Fibroblast of lung (primary cell): Measurements from ENCODE around the gene KCNIP1.

Source experiments
- EZH2 ChIP-seq: IDR thresholded peaks from 2 replicates; pipeline ENCODE4 v1.5.1; 2012; ENCODE audit warnings: low read length, control low read depth, mild to moderate bottlenecking; ENCODE audit errors: missing control alignments
- TF ChIP-seq, protein P1 (sequence below), 2 donors: IDR thresholded peaks in 1 of 2; conservative IDR thresholded peaks in 1 of 2; 1 replicate in 1 of 2; 2 replicates in 1 of 2; pipeline ENCODE4 v1.5.1; 2011 to 2012; ENCODE audit warnings: low read length in 2 of 2, control low read depth in 1 of 2, inconsistent platforms in 1 of 2, low read depth in 1 of 2, mild to moderate bottlenecking in 1 of 2

DNA sequence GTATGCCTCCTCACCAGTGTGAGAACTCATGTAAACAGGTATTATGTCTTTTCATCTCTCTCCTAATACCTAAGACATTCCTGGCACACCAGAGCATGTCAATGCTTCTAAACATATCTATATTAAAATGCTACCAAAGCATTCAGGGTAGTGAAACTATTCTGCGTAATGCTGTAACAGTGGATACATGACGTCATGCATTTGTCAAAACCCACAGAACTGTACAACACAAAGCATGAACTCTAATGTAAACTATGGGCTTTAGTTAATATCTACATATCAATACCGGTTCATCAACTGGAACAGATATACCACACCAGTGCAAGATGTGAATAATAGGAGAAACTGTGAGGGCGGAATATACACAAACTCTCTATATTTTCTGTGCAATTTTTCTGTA lies 207.5 kb downstream of the KCNIP1 start:
- TF ChIP-seq, protein P1, sequence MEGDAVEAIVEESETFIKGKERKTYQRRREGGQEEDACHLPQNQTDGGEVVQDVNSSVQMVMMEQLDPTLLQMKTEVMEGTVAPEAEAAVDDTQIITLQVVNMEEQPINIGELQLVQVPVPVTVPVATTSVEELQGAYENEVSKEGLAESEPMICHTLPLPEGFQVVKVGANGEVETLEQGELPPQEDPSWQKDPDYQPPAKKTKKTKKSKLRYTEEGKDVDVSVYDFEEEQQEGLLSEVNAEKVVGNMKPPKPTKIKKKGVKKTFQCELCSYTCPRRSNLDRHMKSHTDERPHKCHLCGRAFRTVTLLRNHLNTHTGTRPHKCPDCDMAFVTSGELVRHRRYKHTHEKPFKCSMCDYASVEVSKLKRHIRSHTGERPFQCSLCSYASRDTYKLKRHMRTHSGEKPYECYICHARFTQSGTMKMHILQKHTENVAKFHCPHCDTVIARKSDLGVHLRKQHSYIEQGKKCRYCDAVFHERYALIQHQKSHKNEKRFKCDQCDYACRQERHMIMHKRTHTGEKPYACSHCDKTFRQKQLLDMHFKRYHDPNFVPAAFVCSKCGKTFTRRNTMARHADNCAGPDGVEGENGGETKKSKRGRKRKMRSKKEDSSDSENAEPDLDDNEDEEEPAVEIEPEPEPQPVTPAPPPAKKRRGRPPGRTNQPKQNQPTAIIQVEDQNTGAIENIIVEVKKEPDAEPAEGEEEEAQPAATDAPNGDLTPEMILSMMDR (conservative IDR thresholded peaks at IDR 0.05 in 1 of 2, IDR thresholded peaks at IDR 0.05 in 1 of 2; ENCODE audit: low read depth in 1 of 2, low read length in 2 of 2), result no peak
- TF ChIP-seq EZH2, result no peak
